Astrocyte of the cerebellum (primary cell): ENCODE results near the gene EPHA10.

Experiments
- DNase-seq: peaks from one replicate; pipeline ENCODE4 v3.0.0-alpha.2; 2011; ENCODE audit warnings: low read depth
- H3K4me3 ChIP-seq: 2 replicates; pipeline ENCODE4 v1.5.1; 2011; ENCODE audit warnings: mild to moderate bottlenecking, low read depth, low read length, moderate library complexity
- in situ Hi-C: cut with HindIII; loops from 2 replicates; pipeline ENCODE4 v1.10.0; 2017; ENCODE audit warnings: low sequenced_read_pairs
- TF ChIP-seq, protein P1 (sequence below): IDR thresholded peaks from 2 replicates; pipeline ENCODE4 v1.5.1; 2012; ENCODE audit warnings: low read length, low read depth, moderate library complexity, mild to moderate bottlenecking; ENCODE audit errors: missing control alignments

EPHA10 gene

DNA sequence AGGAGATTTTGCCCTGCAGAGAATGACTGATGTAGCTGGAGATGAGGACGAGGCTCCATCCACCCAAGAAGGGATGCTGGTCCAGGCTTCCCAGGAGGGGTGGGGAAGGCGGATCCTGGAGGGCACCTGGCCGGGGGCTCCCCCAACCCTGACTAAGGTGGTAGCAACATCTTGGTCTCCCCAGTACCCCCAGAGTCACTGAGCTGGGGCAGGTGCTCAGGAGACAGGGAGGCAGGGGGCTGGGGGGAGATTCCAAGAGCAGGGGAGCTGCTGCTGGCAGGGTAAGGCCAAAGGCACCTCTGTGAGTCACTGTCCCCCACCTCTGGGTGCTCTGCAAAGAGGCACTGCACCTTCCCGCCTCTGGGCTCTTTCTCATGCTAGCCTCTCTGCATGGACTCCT is 48.6 kb downstream of the EPHA10 start:
- TF ChIP-seq, protein P1, sequence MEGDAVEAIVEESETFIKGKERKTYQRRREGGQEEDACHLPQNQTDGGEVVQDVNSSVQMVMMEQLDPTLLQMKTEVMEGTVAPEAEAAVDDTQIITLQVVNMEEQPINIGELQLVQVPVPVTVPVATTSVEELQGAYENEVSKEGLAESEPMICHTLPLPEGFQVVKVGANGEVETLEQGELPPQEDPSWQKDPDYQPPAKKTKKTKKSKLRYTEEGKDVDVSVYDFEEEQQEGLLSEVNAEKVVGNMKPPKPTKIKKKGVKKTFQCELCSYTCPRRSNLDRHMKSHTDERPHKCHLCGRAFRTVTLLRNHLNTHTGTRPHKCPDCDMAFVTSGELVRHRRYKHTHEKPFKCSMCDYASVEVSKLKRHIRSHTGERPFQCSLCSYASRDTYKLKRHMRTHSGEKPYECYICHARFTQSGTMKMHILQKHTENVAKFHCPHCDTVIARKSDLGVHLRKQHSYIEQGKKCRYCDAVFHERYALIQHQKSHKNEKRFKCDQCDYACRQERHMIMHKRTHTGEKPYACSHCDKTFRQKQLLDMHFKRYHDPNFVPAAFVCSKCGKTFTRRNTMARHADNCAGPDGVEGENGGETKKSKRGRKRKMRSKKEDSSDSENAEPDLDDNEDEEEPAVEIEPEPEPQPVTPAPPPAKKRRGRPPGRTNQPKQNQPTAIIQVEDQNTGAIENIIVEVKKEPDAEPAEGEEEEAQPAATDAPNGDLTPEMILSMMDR = no peak
- in situ Hi-C loops = no loop called here
- no peak overlapping the region for H3K4me3 ChIP-seq
- DNase-seq = no peak

DNA sequence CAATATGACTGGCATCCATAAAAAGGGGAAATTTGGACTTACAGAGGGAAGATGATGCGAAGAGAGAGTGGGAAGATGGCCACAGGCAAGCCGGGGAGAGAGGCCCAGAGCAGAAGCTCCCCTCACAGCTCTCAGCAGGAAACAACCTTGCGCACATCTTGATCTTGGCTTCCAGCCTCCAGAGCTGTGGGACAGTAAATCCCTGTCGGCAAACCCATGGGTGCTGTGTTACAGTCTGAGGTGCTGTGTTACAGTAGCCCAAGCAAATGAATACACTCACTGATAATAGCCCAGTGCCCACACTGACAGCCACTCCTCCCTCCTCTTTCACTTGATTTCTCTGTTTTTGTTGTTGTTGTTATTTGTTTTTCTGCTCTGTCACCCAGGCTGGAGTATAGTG is 50.2 kb downstream of the EPHA10 start:
- in situ Hi-C loops = no loop called here
- DNase-seq = no peak
- no peak overlapping the region for H3K4me3 ChIP-seq
- TF ChIP-seq, protein P1 = no peak

DNA sequence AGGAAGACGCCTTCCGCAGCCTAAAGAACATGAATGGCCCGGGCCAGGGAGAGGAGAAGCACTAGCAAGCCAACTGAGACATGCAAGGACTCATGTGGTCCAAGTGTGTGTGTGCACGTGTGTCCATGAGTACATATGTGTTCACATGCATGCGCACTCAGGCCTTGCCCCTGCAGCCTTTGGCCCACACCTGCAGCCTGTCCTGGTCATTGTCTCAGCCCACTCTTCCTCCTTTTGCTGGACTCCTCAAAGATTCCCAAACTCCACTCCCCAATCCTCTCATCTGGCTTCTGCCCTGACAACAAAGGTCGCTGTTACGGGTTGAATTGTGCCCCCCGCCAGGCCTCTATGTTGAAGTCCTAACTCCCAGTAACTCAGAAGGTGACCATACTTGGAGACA is 50.7 kb downstream of the EPHA10 start:
- no peak overlapping the region for H3K4me3 ChIP-seq
- in situ Hi-C loops = no loop called here
- no peak for DNase-seq
- TF ChIP-seq, protein P1 = no peak

DNA sequence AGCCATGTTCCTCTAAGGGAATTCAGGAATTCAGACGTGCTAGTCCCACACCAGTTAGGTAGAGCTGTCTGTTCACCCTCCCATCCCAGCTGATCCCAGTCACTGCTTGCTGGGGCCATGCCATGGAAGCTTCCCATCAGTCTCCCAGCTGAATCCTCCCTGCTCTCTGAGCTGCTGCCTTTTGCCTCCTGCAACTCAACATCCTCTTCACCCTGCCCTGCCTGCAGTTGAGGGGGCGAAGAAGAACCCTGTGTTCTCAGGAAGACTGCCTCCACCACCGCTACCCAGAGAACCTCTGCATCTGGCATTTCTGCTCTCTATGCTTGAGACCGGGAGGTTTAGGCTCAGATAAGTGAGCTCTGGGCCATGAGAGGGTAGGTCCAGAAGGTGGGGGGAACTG is 56.4 kb downstream of the EPHA10 start:
- TF ChIP-seq, protein P1 = no peak
- no peak overlapping the region for H3K4me3 ChIP-seq
- DNase-seq = no peak
- in situ Hi-C loops = no loop called here

DNA sequence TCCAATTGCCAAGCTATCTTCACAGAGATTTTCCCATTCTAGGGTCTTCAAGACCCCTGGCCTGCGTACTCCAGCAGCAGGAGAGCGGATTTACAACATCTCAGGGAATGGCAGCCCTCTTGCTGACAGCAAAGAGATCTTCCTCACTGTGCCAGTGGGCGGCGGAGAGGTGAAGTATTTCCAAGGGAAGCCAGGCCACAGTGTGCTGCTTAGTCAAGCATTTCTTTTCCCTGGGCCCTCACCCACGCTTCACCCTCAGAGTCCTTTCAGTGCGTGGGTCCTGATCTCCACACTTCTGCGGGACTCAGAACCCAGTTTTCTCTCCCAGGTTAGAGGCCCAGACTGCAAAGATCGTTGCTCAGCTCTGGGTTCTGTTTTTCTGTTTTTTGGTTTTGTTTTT is 59.5 kb downstream of the EPHA10 start:
- in situ Hi-C loops = no loop called here
- TF ChIP-seq, protein P1 = no peak
- no peak overlapping the region for H3K4me3 ChIP-seq
- no peak for DNase-seq

DNA sequence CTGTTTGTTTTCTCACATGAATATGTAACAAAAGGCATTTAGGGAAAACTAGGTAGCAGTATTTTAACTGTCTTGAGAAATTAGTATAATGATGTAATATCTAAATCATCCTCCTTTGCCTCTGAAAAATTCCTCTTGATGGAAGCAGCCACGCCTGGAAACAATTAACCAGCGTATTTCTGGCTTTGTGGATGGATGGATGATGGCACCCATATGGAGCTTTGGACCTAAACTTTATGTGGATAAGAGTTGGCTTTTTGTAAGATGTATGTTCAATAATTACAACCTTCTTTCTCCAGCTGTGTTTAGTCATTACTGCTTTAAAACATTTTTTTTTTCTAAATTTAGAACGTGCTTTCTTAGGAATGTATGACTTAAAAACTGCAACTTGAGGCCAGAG is 60.0 kb downstream of the EPHA10 start:
- in situ Hi-C loops = no loop called here
- H3K4me3 ChIP-seq = no peak overlapping the region
- DNase-seq = no peak
- TF ChIP-seq, protein P1 = no peak

DNA sequence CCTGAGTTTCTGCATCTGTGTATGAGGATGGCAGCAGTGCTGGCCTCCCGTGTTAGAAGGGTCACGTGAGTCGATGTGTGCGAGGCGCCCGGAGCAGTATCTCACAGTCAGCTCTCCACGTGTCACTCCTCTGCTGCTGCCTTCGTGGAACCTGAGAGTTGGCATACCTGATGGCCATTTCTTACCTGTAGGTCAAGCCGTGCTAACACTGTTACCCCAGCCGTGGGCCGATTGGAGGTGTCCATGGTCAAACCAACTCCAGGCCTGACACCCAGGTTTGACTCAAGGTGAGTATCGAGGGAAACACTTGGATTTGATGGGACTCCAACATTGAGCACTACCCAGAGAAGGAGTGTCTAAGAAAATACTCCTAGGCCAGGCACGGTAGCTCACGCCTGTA is 61.9 kb downstream of the EPHA10 start:
- H3K4me3 ChIP-seq = no peak overlapping the region
- in situ Hi-C loops = no loop called here
- TF ChIP-seq, protein P1 = no peak
- no peak for DNase-seq
